Sigmoid colon (tissue), 4 donors: ENCODE results near the gene TOP3B.

Source experiments
- CTCF ChIP-seq, 4 experiments: fragments of 450-650 bp in 3 of 4; fragments of 200-600 bp in 1 of 4; IDR thresholded peaks; one replicate each; pipeline ENCODE4 v1.5.1; 2016 to 2019; ENCODE audit warnings: antibody characterized with exemption in 4 of 4, mild to moderate bottlenecking in 3 of 4, moderate library complexity in 2 of 4
- EP300 ChIP-seq, 4 donors: sonication (generic); formaldehyde crosslinking; IDR thresholded peaks; one replicate each; pipeline ENCODE4 v1.6.1; 2017; ENCODE audit warnings: antibody characterized with exemption in 4 of 4
- POLR2A ChIP-seq, 2 donors: fragments of 450-650 bp; IDR thresholded peaks; one replicate each; pipeline ENCODE4 v1.6.1; 2016; ENCODE audit warnings: antibody characterized with exemption in 2 of 2, mild to moderate bottlenecking in 2 of 2, moderate library complexity in 2 of 2
- POLR2AphosphoS5 ChIP-seq, 4 donors: sonication (generic); formaldehyde crosslinking; IDR thresholded peaks; one replicate each; pipeline ENCODE4 v1.6.1; 2017; ENCODE audit warnings: antibody characterized with exemption in 4 of 4

- TF ChIP-seq POLR2AphosphoS5 (IDR thresholded peaks at IDR 0.05) (no peak), POLR2A (IDR thresholded peaks at IDR 0.05) (no peak), CTCF (IDR thresholded peaks at IDR 0.05) (no peak), EP300 (IDR thresholded peaks at IDR 0.05) (no peak)
Measured at GRCh38 chr22:21939461-21939913, 43.1 kb downstream of the TOP3B start.
